H1 (cell line): ENCODE results near the gene LPCAT3. TPM values are rescaled to one million over a fixed set of nuclear protein-coding genes. Genes with fewer than 3 reads are reported as not detected.

Experiments
- CEBPB ChIP-seq: IDR thresholded peaks from 2 replicates; pipeline ENCODE4 v1.6.1; 2012; ENCODE audit warnings: low read depth, low read length
- JUN ChIP-seq: IDR thresholded peaks from 2 replicates; pipeline ENCODE4 v1.6.1; 2011; ENCODE audit warnings: low read depth, mild to moderate bottlenecking, improper control_type of control experiment, low read length
- KDM4A ChIP-seq: IDR thresholded peaks from one replicate; pipeline ENCODE4 v1.7.1; 2012; ENCODE audit warnings: low read depth, mild to moderate bottlenecking, moderate library complexity, low read length, inconsistent platforms; ENCODE audit not compliant: severe bottlenecking
- POLR2AphosphoS5 ChIP-seq: IDR thresholded peaks from 2 replicates; pipeline ENCODE4 v1.6.1; 2011; ENCODE audit warnings: low read depth, low read length
- ZNF274 ChIP-seq: IDR thresholded peaks from 2 replicates; pipeline ENCODE4 v1.7.0; 2012; ENCODE audit warnings: low read length, borderline replicate concordance; ENCODE audit errors: extremely low read depth
- polyA plus RNA-seq, 7 experiments: library from polyadenylated mRNA; depleted of rRNA in 3 of 7; stranded (reverse) in 5 of 7; unstranded in 2 of 7; fragments of >200 nt in 5 of 7; fragments of 200-250 nt in 2 of 7; gene quantifications; 1 replicate in 5 of 7; 2 replicates in 1 of 7; 4 replicates in 1 of 7; pipeline versions ENCODE4 v1.2.1 to v1.2.3, GENCODE V29; 2011 to 2013; ENCODE audit warnings: missing spikeins in 2 of 7, mixed read lengths in 2 of 7
- total RNA-seq: library from RNA; stranded (reverse); fragmentation: NEBNext Ultra II Directional; extraction: Animal tissue kit (Norgen Biotek cat#: 25700); gene quantifications from 2 replicates; pipeline ENCODE4 v1.2.1, GENCODE V29; 2021

LPCAT3 gene
- total and polyA plus RNA-seq, 2 of the 8 experiments (the other 6 are each of a cell fraction or from before 2014, with no cell fraction given) = 55.8 to 70.4 TPM

DNA sequence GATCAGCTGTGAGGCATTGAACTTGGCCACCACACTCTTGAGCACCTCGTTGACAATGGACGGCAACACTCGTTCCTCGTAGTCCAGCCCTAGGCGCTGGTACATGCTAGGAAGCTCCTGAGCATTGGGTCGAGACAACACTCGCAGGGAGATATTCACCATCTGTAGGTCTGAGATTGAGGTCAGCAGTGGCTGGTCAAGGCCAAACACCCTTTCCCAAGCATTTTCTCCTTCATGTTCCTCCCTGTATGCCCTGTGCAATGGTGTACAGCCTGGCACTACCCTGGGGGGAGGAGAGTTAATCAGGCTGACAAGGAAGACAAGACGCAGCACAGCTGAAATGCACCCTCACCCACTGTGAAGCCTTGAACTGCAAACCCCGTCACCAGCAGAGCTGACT lies 49.9 kb downstream of the LPCAT3 start (continued):
- no peak for TF ChIP-seq ZNF274
- TF ChIP-seq CEBPB = no peak
- no peak for TF ChIP-seq KDM4A
- no peak for TF ChIP-seq POLR2AphosphoS5
- no peak for TF ChIP-seq JUN
- TF ChIP-seq, all 59 proteins: peak for 0
